NOMO-1 (cell line): ENCODE results near the gene SMG7.

Experiments
- DNase-seq, 2 experiments: peaks; one replicate each; lab custom pipeline; 2025; ENCODE audit not compliant: unreplicated experiment in 2 of 2; lab: John Stamatoyannopoulos, UW

Gene SMG7

GRCh38 chr1:183553764-183554163 lies 81.5 kb downstream of the SMG7 start:
- no peak for DNase-seq

GRCh38 chr1:183554577-183554976 lies 82.3 kb downstream of the SMG7 start:
- DNase-seq, result peak in 1 of 2 experiments; percentile 12

- no peak for DNase-seq
These were observed 86.8 kb downstream of the SMG7 start for GRCh38 chr1:183559061-183559460.

GRCh38 chr1:183562701-183563100 lies 90.4 kb downstream of the SMG7 start:
- no peak for DNase-seq

- no peak for DNase-seq
These were observed 93.0 kb downstream of the SMG7 start for GRCh38 chr1:183565261-183565660.

- no peak for DNase-seq
These were observed 93.7 kb downstream of the SMG7 start for GRCh38 chr1:183566026-183566425.

- no peak for DNase-seq
These were observed 95.3 kb downstream of the SMG7 start for GRCh38 chr1:183567584-183567983.

- DNase-seq, result peak in 1 of 2 experiments; percentile 52
These were observed 96.1 kb downstream of the SMG7 start for GRCh38 chr1:183568176-183569021.

- no peak for DNase-seq
These were observed 96.8 kb downstream of the SMG7 start for GRCh38 chr1:183569141-183569540.

GRCh38 chr1:183569801-183570200 lies 97.5 kb downstream of the SMG7 start:
- no peak for DNase-seq

GRCh38 chr1:183570451-183570850 lies 98.2 kb downstream of the SMG7 start:
- no peak for DNase-seq

- no peak for DNase-seq
These were observed 99.5 kb downstream of the SMG7 start for GRCh38 chr1:183571678-183572268.

- no peak for DNase-seq
These were observed 100.4 kb downstream of the SMG7 start for GRCh38 chr1:183572721-183573120.

GRCh38 chr1:183575606-183576005 lies 103.3 kb downstream of the SMG7 start:
- DNase-seq, result no peak

GRCh38 chr1:183576537-183576936 lies 104.2 kb downstream of the SMG7 start:
- no peak for DNase-seq

- DNase-seq, result peak; percentile 8 to 25
These were observed 105.7 kb downstream of the SMG7 start for GRCh38 chr1:183577897-183578465.

- no peak for DNase-seq
These were observed 106.6 kb downstream of the SMG7 start for GRCh38 chr1:183578856-183579255.

GRCh38 chr1:183580281-183580682 lies 108.0 kb downstream of the SMG7 start:
- peak; percentile 88 to 96 for DNase-seq

GRCh38 chr1:183582021-183582713 lies 109.9 kb downstream of the SMG7 start:
- no peak for DNase-seq

- DNase-seq, result peak; percentile 82 to 93
These were observed 111.2 kb downstream of the SMG7 start for GRCh38 chr1:183583466-183583865.

- no peak for DNase-seq
These were observed 111.8 kb downstream of the SMG7 start for GRCh38 chr1:183584147-183584546.
